Spleen (tissue), 13 donors: Measurements from ENCODE around the gene PCDHGB5. TPM values are rescaled to one million over a fixed set of nuclear protein-coding genes. Genes with fewer than 3 reads are reported as not detected.
A peak's percentile ranks its signal among the peaks of the same experiment; 100 is the strongest.
"Not testable (repeated sequence)": the region's sequence is repeated elsewhere in the genome, so short reads cannot be mapped to it uniquely, and the experiment has no call there.

Experiments used
- DNase-seq: peaks from one replicate; pipeline ENCODE4 v3.0.0-alpha.2; 2020
- H3K27ac ChIP-seq, 8 donors: fragments of 200-600 bp; sonication (generic) in 7 of 8; 1 replicate in 4 of 8; 2 replicates in 4 of 8; pipeline versions ENCODE4 v1.5.0 to v1.8.0; 2016 to 2021; ENCODE audit warnings: inconsistent platforms in 4 of 8, mild to moderate bottlenecking in 4 of 8, moderate library complexity in 1 of 8
- H3K27me3 ChIP-seq, 7 donors: fragments of 200-600 bp; sonication (generic) in 6 of 7; replicated peaks in 1 of 7; 1 replicate in 4 of 7; 2 replicates in 3 of 7; pipeline versions ENCODE4 v1.5.0 to v1.8.0; 2016 to 2021; ENCODE audit warnings: inconsistent platforms in 3 of 7, mild to moderate bottlenecking in 1 of 7
- H3K36me3 ChIP-seq, 6 donors: fragments of 200-600 bp; sonication (generic) in 5 of 6; 1 replicate in 4 of 6; 2 replicates in 2 of 6; pipeline versions ENCODE4 v1.5.0 to v1.8.0; 2016 to 2021; ENCODE audit warnings: inconsistent platforms in 2 of 6
- H3K4me1 ChIP-seq, 6 donors: fragments of 200-600 bp; sonication (generic) in 5 of 6; 1 replicate in 3 of 6; 2 replicates in 3 of 6; pipeline versions ENCODE4 v1.5.0 to v1.8.0; 2016 to 2021; ENCODE audit warnings: inconsistent platforms in 3 of 6
- H3K4me3 ChIP-seq, 8 donors: fragments of 200-600 bp; sonication (generic) in 7 of 8; 1 replicate in 4 of 8; 2 replicates in 4 of 8; pipeline versions ENCODE4 v1.5.0 to v1.8.0; 2016 to 2021; ENCODE audit warnings: inconsistent platforms in 4 of 8, mild to moderate bottlenecking in 4 of 8, moderate library complexity in 2 of 8
- H3K9me3 ChIP-seq, 8 donors: fragments of 200-600 bp; sonication (generic) in 7 of 8; 1 replicate in 4 of 8; 2 replicates in 4 of 8; pipeline versions ENCODE4 v1.5.0 to v1.8.0; 2016 to 2021; ENCODE audit warnings: inconsistent platforms in 4 of 8
- POLR2A ChIP-seq, 3 donors: fragments of 450-650 bp; IDR thresholded peaks; one replicate each; pipeline ENCODE4 v1.5.1; 2017; ENCODE audit warnings: antibody characterized with exemption in 3 of 3, mild to moderate bottlenecking in 1 of 3
- POLR2AphosphoS5 ChIP-seq, 3 donors: sonication (generic); formaldehyde crosslinking; IDR thresholded peaks; one replicate each; pipeline ENCODE4 v1.5.1; 2017; ENCODE audit warnings: antibody characterized with exemption in 3 of 3
- WGBS, 5 donors: extraction: QIAGEN DNeasy Blood & Tissue Kit in 3 of 5; methylation state at CpG; one replicate each; pipeline versions ENCODE4 v1.1.5 to v1.1.7; 2013 to 2018; 5-methylcytosine and 5-hydroxymethylcytosine counted together
- intact Hi-C: fragments of 100-400 bp; cut with DNase I; formaldehyde crosslinking; loops from one replicate; pipeline ENCODE4 v1.15.0; 2023; ENCODE audit warnings: low total_unique reads
- long read RNA-seq, 2 donors: transcript quantifications; one replicate each; lab custom pipeline, GENCODE V29; 2026
- polyA plus RNA-seq, 3 donors: library from polyadenylated mRNA; stranded (reverse); fragments of 200-250 nt; gene quantifications; one replicate each; pipeline ENCODE4 v1.2.1, GENCODE V29; 2013
- total RNA-seq, 7 donors: library from RNA; depleted of rRNA in 3 of 7; stranded (reverse); fragments of >200 nt in 3 of 7; fragmentation: NEBNext Ultra II Directional in 4 of 7; extraction: Animal tissue kit (Norgen Biotek cat#: 25700) in 4 of 7; gene quantifications; one replicate each; pipeline versions ENCODE4 v1.1.0 to v1.2.1, GENCODE V29; 2016 to 2021
- TF ChIP-seq, protein P1 (sequence below), 11 experiments: fragments of 200-600 bp in 7 of 11; fragments of 450-650 bp in 4 of 11; sonication (generic) in 4 of 11; IDR thresholded peaks in 8 of 11; conservative IDR thresholded peaks in 3 of 11; 1 replicate in 7 of 11; 2 replicates in 4 of 11; pipeline versions ENCODE4 v1.4.0 to v1.8.0; 2016 to 2021; ENCODE audit warnings: antibody characterized with exemption in 11 of 11, inconsistent platforms in 4 of 11, mild to moderate bottlenecking in 1 of 11
- donor health status: healthy with polysubstance abuse.
- donor health status: DM: no; HTN: no; CAD: no; lungs with moderate emphysema.
- donor health status: DM: no; HTN: no; CAD: no.
- donor health status: Bipolar disorder and iron deficiency.
- donor health status: healthy.
- donor health status: DM: no; HTN: no; CAD: no.
- donor health status: DM: yes; HTN: yes; CAD: no.

Gene PCDHGB5
- total RNA-seq (1 to 10 TPM; 3.9 to 8.0 (median 5.6) TPM), polyA plus RNA-seq (under 1 TPM; 0.07 to 0.32 (median 0.17) TPM)
- long read RNA-seq, donor 1, partial matches to known transcripts, result 0 of 1 reads
- long read RNA-seq, donor 1, other reads (novel, unspliced or antisense), result 0 of 1 reads
- long read RNA-seq, donor 2, result 0 reads

DNA sequence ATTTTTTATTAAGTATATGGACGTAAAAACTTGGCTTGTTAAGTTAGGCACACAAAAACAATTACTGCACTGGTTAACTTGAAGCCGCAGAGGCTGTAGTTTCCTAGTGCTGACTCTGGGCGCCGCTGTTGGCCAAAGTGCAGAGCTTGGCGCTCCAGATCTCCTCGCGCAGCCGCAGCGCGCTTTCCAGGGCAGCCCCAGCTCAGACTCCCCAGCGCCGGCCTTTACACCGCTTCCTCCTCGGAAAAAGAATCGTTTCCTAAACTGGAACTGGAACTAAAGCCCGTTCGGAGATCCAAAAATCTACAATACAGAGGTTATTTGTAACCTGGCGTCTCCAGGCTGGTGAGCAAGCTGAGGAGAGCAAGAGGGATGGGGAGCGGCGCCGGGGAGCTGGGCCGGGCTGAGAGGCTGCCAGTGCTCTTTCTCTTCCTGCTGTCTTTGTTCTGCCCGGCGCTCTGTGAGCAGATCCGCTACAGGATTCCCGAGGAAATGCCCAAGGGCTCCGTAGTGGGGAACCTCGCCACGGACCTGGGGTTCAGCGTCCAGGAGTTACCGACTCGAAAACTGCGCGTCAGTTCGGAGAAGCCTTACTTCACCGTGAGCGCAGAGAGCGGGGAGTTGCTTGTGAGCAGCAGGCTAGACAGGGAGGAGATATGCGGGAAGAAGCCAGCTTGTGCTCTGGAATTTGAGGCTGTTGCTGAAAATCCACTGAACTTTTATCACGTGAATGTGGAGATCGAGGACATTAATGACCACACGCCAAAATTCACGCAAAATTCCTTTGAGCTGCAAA, at the start of gene PCDHGB5:
TSS of gene PCDHGB5 (plus strand) at position 192 of the 796 bp plus-strand sequence. CDS start at position 373, 181 bp downstream.
- Histone ChIP-seq H3K36me3 (peaks cover 0 to 11% (median 0%) of the 10 kb centered on the region in 6 donors), H3K4me3 (peak within 1 kb of the TSS in 6 of 8 donors; percentile 9 to 62 (median 20)), H3K9me3 (peaks cover 7 to 96% (median 81%) of the 10 kb centered on the region in 8 donors), H3K27me3 (peaks cover 0 to 93% (median 22%) of the 10 kb centered on the region in 7 donors)
- TF ChIP-seq, protein P1, sequence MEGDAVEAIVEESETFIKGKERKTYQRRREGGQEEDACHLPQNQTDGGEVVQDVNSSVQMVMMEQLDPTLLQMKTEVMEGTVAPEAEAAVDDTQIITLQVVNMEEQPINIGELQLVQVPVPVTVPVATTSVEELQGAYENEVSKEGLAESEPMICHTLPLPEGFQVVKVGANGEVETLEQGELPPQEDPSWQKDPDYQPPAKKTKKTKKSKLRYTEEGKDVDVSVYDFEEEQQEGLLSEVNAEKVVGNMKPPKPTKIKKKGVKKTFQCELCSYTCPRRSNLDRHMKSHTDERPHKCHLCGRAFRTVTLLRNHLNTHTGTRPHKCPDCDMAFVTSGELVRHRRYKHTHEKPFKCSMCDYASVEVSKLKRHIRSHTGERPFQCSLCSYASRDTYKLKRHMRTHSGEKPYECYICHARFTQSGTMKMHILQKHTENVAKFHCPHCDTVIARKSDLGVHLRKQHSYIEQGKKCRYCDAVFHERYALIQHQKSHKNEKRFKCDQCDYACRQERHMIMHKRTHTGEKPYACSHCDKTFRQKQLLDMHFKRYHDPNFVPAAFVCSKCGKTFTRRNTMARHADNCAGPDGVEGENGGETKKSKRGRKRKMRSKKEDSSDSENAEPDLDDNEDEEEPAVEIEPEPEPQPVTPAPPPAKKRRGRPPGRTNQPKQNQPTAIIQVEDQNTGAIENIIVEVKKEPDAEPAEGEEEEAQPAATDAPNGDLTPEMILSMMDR (IDR thresholded peaks at IDR 0.05 in 8 of 11, conservative IDR thresholded peaks at IDR 0.05 in 3 of 11), result peak in 7 of 11 experiments; percentile 19 to 51 (median 45)
- H3K4me1 ChIP-seq, DNase-seq, H3K27ac ChIP-seq, intact Hi-C loops: not testable (repeated sequence)
- WGBS, 5 donors, result 7 to 16% (median 11%) methylated on average over 20 to 25 of the region's 43 CpGs

DNA sequence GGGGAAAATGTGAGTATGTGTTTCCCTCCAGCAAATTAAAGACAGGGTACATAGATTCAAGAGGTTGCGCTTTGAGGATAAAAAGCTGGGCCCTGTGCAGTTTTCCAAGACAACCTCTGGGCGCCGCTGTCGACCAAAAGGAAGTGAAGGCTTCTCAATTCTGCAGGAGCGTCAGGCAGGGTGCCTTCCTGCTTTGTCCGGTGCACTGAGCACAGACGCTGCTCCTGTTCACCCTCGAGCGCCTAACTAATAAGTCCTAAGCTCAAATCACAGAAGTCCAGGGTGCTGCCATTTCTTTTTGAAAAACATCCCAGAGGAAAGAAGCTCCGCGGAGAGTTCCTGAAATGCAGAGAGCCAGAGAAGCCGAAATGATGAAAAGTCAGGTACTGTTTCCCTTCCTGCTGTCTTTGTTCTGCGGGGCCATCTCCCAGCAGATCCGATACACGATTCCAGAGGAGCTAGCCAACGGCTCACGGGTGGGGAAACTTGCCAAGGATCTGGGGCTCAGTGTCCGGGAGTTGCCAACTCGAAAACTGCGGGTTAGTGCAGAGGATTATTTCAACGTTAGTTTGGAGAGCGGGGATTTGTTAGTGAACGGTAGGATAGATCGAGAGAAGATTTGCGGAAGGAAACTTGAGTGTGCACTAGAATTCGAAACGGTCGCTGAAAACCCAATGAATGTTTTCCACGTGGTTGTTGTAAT, 47.7 kb upstream of the PCDHGB5 start, which contains the start of gene PCDHGB1:
TSS of gene PCDHGB1 (plus strand) at position 183 of the 703 bp plus-strand sequence. CDS start at position 345, 162 bp downstream.
- Histone ChIP-seq H3K4me1 (no peaks in the 10 kb centered on the region), H3K36me3 (no peaks in the 10 kb centered on the region), H3K4me3 (peak within 1 kb of the TSS in 2 of 8 donors; percentile 2 to 49), H3K9me3 (peaks cover 0 to 98% (median 83%) of the 10 kb centered on the region in 8 donors), H3K27me3 (peaks cover 0 to 95% (median 21%) of the 10 kb centered on the region in 7 donors), H3K27ac (no peak within 1 kb of the TSS)
- WGBS, 5 donors, result 20 to 33% (median 28%) methylated on average over 29 of the region's 29 CpGs
- DNase-seq, result no peak
- intact Hi-C loops, result no loop called here
- TF ChIP-seq, protein P1 (IDR thresholded peaks at IDR 0.05 in 8 of 11, conservative IDR thresholded peaks at IDR 0.05 in 3 of 11), result peak in 2 of 11 experiments; percentile 23 to 32
- no peak for TF ChIP-seq POLR2AphosphoS5 (IDR thresholded peaks at IDR 0.05)

DNA sequence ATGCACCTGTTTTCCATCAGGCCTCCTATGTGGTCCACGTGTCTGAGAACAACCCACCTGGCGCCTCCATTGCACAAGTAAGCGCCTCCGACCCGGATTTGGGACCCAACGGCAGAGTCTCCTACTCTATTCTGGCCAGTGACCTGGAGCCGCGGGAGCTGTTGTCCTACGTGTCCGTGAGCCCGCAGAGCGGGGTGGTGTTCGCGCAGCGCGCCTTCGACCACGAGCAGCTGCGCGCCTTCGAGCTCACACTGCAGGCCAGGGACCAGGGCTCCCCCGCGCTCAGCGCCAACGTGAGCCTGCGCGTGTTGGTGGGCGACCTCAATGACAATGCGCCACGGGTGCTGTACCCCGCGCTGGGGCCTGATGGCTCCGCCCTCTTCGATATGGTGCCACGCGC, 46.2 kb upstream of the PCDHGB5 start:
- no peaks in the 10 kb centered on the region for H3K36me3 ChIP-seq
- H3K4me3 ChIP-seq, result no peak overlapping the region
- no peaks in the 10 kb centered on the region for H3K4me1 ChIP-seq
- H3K27me3 ChIP-seq, result peaks cover 0 to 95% (median 23%) of the 10 kb centered on the region in 7 donors
- WGBS, 5 donors, result 36 to 50% (median 45%) methylated on average over 12 to 34 of the region's 36 CpGs
- H3K9me3 ChIP-seq, result peaks cover 0 to 99% (median 83%) of the 10 kb centered on the region in 8 donors
- H3K27ac ChIP-seq, result no peak overlapping the region
- intact Hi-C loops, result no loop called here
- no peak for TF ChIP-seq POLR2AphosphoS5 (IDR thresholded peaks at IDR 0.05)
- no peak for TF ChIP-seq POLR2A (IDR thresholded peaks at IDR 0.05)
- TF ChIP-seq, protein P1 (IDR thresholded peaks at IDR 0.05 in 8 of 11, conservative IDR thresholded peaks at IDR 0.05 in 3 of 11), result no peak
- DNase-seq, result no peak
